SK-N-DZ (cell line): ENCODE data around the gene FAS.

Experiments used
- DNase-seq: peaks from one replicate; pipeline ENCODE4 v3.0.0-alpha.2; 2015; ENCODE audit warnings: low spot score
- small RNA-seq, 2 experiments: library from RNA; depleted of rRNA; stranded (forward); fragments of <200 nt; gene quantifications; one replicate each; pipeline ENCODE3, GENCODE V24; 2014

Gene FAS

DNA sequence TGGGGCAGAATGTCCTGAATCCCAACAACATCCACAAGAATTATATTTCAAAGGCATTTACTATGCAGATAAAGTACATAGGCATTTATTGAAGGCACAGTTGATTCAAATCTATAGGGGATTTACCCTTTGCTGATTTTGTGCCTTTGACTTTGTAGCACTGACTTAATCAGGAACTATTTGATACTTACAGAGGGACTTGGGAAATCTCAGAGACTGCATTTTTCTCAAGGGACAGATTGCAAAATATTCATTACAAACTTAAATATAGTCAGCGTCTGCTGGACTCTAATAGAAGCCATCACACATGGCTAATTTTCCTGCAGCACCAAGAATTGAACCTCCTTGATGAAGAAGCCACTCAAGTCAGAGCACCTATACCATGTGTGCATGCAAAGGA is 44.9 kb downstream of the FAS start:
- no peak for DNase-seq

DNA sequence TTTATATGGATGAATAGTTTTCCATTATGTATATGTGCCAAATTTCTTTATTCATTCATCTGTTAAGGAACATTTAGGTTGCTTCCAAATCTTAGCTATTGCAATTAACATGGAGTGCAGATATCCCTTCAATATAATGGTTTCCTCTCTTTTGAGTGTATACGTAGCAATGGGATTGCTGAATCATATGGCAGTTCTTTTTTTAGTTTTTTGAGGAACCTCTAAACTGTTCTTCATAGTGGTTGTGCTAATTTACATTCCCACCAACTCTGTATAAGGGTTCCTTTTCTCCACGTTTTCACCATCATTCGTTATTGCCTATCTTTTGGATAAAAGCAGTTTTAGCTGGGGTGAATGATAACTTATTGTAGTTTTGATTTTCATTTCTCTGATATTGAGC is 46.5 kb downstream of the FAS start:
- DNase-seq: no peak

DNA sequence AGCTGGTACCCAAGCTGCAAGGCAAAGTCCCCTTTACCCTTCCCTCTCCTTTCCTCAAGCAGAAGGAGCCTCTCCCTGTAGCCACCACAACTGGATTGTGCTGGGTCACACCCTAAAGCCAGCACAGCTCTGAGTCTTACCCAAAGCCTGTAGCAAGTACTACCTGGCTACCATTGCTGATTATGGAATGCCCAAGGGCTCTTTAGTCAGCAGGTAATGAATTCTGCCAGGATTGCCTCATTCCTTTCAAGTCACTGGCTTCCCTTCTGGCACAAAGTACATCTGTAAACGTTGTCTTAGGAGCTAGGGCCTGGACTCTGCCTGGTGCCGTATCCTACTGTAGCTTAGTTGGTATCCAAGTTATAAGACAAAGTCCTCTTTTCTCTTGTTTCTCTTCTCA is 52.0 kb downstream of the FAS start:
- DNase-seq: no peak

DNA sequence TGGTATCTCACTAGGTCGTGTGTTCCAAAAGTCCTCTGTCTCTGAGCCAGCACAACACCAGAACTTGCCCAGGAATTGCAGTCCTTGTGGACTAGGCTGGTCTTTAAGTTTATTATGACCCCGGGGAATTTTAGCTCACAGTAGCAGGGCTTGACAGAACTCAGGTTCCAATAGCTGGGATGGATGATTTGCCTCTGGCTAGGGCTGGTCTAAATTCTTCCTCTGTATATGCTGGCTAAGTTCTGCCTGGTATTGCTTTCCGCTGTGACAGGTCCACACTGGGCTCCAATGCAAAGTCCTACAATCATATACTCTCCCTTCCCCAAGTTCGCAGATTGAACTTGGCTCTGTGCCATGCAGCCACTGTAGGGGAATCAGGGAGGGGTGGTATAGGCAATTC is 52.5 kb downstream of the FAS start:
- no peak for DNase-seq

DNA sequence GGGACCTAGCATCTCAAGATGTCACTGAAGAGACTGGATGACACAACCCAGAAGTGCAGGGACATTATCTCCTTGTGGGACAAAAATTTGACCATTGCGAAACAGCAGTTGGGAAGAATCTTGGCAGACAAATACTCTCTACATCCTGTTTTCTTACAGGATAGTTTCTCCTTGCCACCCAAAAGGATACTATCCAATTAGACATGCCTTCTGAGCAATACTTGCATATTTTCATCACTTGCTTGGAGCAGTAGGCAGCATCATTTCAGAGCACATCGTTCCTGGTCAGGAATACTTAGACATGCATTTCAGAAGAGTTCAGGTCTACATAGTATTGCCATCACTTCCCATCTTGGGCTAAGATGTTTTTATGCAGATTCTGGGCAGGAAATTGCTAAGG is 56.8 kb downstream of the FAS start:
- no peak for DNase-seq

DNA sequence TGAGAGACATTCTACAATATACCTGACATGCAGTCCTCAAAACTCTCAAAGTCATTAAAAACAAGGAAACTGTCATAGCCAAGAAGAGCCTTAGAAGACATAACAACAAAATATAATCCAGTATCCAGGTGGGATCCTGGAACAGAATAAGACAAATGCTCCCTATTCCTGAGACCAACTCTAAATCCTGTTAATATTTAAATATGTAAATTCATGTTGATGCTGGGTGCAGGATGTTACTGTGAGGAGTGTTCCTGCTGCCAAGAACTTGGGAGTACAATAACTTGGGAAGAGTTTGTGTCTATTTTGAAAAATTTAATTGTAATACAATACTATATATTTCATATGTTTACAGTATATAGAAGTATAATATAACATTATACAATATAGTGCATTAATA is 61.0 kb downstream of the FAS start:
- no peak for DNase-seq

DNA sequence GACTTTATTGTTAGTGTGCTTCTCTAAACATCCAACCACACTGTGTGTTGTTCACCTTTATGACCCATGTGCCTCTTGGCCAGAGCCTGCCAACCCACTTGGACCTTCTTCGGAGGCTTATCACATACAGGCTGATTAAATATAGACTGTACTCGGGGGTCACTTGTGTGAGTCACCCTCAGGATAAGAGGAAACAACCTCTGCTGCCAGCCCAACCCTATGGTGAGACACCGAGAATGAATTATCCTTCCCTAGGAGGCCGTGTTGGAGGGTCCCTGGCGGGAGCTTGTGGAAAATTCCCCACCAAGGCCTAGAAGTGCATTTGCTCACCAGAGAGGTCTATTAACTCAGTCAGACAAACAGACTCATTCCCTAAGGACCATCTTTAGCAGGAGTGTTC is 63.0 kb downstream of the FAS start:
- DNase-seq: no peak

DNA sequence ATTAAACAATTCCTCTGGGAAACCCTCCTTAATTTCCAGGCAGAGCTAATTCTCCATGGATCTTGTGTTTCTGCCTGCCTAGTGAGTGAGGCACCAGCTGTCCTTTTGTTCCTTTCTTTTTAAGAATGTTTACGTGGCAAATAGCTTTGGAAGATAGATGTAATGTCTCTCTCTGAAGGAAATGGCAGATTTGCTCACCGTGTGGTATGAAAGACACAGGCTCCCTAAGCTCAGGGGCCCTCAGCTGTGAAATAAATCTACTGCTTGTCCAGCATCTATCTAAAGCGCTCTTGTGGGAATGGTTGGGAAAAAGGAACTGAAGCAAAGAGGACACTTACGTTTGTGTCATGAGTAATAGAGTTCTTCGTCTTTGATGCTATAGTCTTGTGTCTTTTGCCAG is 64.6 kb downstream of the FAS start:
- no peak for DNase-seq

DNA sequence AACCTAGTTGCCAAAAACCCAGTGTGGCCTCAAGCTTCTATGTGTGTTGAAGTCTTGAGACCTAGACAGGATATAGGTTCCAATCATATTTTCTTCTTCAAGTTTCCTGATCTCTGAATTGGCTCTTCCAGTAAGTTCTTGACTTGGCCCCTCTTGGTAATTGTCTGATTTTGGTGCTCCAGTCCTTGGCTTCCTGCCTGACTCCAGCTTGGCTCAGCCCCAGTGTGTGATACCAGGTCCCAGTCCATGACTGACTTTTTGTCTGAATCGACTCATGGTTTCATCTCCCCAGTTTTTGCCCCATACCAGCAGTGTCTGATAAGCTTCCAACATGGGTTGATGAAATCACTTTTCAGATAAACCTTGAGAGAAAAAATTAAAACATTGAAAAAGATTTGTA is 72.3 kb downstream of the FAS start:
- DNase-seq: no peak

DNA sequence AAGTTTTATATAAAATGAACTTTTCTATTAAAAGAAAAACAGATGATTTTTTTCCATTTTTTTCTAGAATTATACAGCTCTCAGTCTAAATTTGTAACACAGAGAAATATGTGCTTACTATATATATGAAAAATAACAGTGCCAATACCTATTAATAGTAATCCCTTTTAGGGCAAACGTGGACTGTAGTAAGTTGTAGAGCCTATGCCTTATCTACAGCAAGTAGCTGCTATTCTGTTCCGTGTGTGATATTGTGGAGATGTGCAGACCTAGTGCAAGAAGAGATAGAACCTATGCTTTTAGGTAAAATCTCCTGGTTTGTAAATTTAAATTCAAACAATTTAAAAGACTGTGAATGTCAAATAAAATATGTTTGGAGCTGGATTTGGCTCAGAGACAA is 72.9 kb downstream of the FAS start:
- DNase-seq: no peak

DNA sequence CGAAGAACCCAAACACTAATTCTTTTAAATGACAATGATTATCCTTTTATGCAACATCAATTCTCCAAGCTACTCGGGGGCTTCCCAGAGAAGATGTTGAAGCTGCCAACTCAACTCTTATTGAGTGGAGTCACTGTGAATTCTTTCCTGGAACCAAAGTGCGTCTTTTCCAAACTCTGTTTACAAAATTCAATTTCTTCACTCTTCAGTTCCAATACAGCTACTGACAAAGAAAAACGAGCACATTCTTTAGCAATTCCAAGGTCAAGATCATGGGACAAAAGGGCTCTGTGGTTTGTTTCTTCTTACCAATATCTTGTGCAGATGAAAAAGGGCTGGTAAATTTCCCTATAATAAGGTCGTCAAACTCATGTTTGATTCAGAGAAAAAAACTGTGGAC is 74.2 kb downstream of the FAS start:
- DNase-seq: no peak

Small RNA genes within 50 kb of the gene (small RNA-seq; reads per million reads assigned to genes)
- gene MIR4679-2 (0 reads per million in 2 experiments), gene RF02116 (0 reads per million in 2 experiments)
